Measurements from ENCODE around the gene FHOD3. TPM values are rescaled to one million over a fixed set of nuclear protein-coding genes. Genes with fewer than 3 reads are reported as not detected.
A peak's percentile ranks its signal among the peaks of the same experiment; 100 is the strongest.

FHOD3 gene
- total RNA-seq, 1 experiment from 2014 or later = 5.0 TPM

- DNase-seq (ENCODE audit: unreplicated experiment) = no peak
- no peak overlapping the region for H3K27ac Mint-ChIP-seq (ENCODE audit: low read depth, unreplicated experiment)
- no peaks in the 10 kb centered on the region for H3K36me3 Mint-ChIP-seq (ENCODE audit: insufficient read depth, unreplicated experiment)
- H3K4me1 Mint-ChIP-seq (ENCODE audit: insufficient read depth, unreplicated experiment) = no peaks in the 10 kb centered on the region
- H3K4me3 Mint-ChIP-seq (ENCODE audit: unreplicated experiment) = no peak overlapping the region
- no TSS peak for BruUV-seq (replicated peaks)
- no peaks in the 10 kb centered on the region for H3K9me3 Mint-ChIP-seq (ENCODE audit: unreplicated experiment)
- TF ChIP-seq CTCF (IDR thresholded peaks at IDR 0.05; ENCODE audit: unreplicated experiment) = no peak
- H3K27me3 Mint-ChIP-seq (ENCODE audit: insufficient read depth, unreplicated experiment) = no peaks in the 10 kb centered on the region
- CTCF ChIA-PET = interaction anchor here (1.0 to 2.1 kb wide), 4 partner anchors 20 to 73 kb away, joined by 3 to 11 read pairs (median 4); no protein-coding TSS in a partner anchor
- POLR2A ChIA-PET = no interaction called here
- intact Hi-C loops (cut with micrococcal nuclease) = no loop called here
Measured at GRCh38 chr18:36736094-36736493, 438.6 kb downstream of the FHOD3 start.

- TF ChIP-seq CTCF (IDR thresholded peaks at IDR 0.05; ENCODE audit: unreplicated experiment) = no peak
- ChIA-PET CTCF (no interaction called here), POLR2A (no interaction called here)
- Mint-ChIP-seq H3K36me3 (ENCODE audit: insufficient read depth, unreplicated experiment) (no peaks in the 10 kb centered on the region), H3K27me3 (ENCODE audit: insufficient read depth, unreplicated experiment) (no peaks in the 10 kb centered on the region), H3K9me3 (ENCODE audit: unreplicated experiment) (no peaks in the 10 kb centered on the region), H3K27ac (ENCODE audit: low read depth, unreplicated experiment) (no peak overlapping the region), H3K4me3 (ENCODE audit: unreplicated experiment) (no peak overlapping the region), H3K4me1 (ENCODE audit: insufficient read depth, unreplicated experiment) (no peaks in the 10 kb centered on the region)
- intact Hi-C loops (cut with micrococcal nuclease) = no loop called here
- no peak for DNase-seq (ENCODE audit: unreplicated experiment)
- no TSS peak for BruUV-seq (replicated peaks)
Measured at GRCh38 chr18:36737316-36737715, 439.8 kb downstream of the FHOD3 start.

GRCh38 chr18:36744261-36744876 lies 446.9 kb downstream of the FHOD3 start:
- ChIA-PET POLR2A (interaction anchor here (0.7 to 1.1 kb wide), 2 partner anchors 22 to 32 kb away, joined by 3 to 5 read pairs; no protein-coding TSS in a partner anchor), CTCF (interaction anchor here (0.9 to 2.5 kb wide), 4 partner anchors 13 to 58 kb away, joined by 3 to 26 read pairs (median 3); no protein-coding TSS in a partner anchor)
- H3K27ac Mint-ChIP-seq (ENCODE audit: low read depth, unreplicated experiment) = peak overlapping the region; percentile 47

More at GRCh38 chr18:36744261-36744876, 446.9 kb downstream of the FHOD3 start:
- DNase-seq (ENCODE audit: unreplicated experiment) = no peak
- H3K9me3 Mint-ChIP-seq (ENCODE audit: unreplicated experiment) = no peaks in the 10 kb centered on the region
- H3K4me1 Mint-ChIP-seq (ENCODE audit: insufficient read depth, unreplicated experiment) = peaks cover 10% of the 10 kb centered on the region
- intact Hi-C loops (cut with micrococcal nuclease) = no loop called here
- H3K4me3 Mint-ChIP-seq (ENCODE audit: unreplicated experiment) = no peak overlapping the region
- no peaks in the 10 kb centered on the region for H3K27me3 Mint-ChIP-seq (ENCODE audit: insufficient read depth, unreplicated experiment)
- no peaks in the 10 kb centered on the region for H3K36me3 Mint-ChIP-seq (ENCODE audit: insufficient read depth, unreplicated experiment)
- BruUV-seq (replicated peaks) = no TSS peak
- no peak for TF ChIP-seq CTCF (IDR thresholded peaks at IDR 0.05; ENCODE audit: unreplicated experiment)
